DND-41 (cell line): ENCODE measurements around the gene ARHGEF7.

Experiments used
- CTCF ChIP-seq: IDR thresholded peaks from 2 replicates; pipeline ENCODE4 v1.5.1; 2012; ENCODE audit warnings: borderline replicate concordance, low read length, moderate library complexity, mild to moderate bottlenecking; ENCODE audit not compliant: poor library complexity, severe bottlenecking; ENCODE audit errors: extremely low read depth
- EZH2 ChIP-seq: IDR thresholded peaks from 3 replicates; pipeline ENCODE4 v1.6.1; 2012; ENCODE audit warnings: borderline replicate concordance, low read depth, mild to moderate bottlenecking, moderate library complexity, low read length, inconsistent platforms; ENCODE audit not compliant: severe bottlenecking

GRCh38 chr13:111319521-111319920 is 204.4 kb downstream of the ARHGEF7 start:
- TF ChIP-seq CTCF = no peak
- TF ChIP-seq EZH2 = no peak
